ENCODE results near the gene SSBP4.

Gene SSBP4

DNA sequence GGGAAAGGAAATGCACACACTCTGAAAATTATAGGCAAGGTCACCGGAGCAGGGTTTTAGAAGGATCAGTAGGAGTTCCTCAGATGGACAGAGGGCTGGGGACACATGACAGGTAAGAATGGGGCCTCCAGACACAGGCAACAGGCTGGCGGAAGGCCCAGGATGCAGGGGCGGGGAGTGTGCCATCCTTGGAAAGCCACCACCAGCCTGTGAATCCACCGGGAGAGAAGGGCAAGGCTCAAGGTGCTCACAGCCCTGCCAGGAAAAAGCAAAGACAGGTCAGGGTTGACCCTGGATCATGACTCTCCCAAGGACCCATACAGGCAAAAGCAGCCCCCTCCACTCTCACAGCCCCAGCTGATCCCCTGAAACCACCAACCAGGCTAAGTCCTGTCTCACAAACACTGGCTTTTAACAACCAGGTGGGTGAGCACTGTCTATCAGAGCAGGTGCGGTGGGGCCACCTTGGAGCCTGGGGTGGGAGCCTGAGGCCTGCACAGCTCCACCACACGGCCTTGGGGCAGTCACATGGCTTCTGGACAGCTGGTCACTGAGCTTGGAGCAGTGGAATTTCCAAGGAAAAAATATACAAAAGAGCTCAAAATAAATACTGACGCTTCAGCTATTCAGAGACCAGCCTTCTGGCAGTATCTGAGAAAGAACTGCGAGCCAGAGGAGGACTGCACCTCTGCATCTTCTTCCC is 54.0 kb downstream of the SSBP4 start:
- no peak for DNase-seq

DNA sequence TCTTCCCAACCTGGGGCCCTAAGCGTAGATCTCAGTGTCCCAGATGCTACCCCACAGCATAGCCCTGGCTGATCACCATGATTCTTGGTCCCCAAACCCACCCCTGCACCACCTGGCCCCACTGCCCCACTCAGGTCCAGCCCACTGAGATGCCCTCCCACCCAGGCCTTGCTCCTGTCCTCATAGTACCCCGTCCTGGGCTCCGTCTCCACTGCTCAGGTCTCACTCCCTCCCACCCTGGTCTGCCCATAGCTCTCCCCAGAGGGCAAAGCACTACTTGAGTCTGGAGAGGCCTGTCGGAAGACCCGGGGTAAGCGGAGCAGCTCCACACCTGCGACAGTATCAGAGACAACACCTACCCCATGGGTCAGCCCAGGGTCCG is 54.5 kb downstream of the SSBP4 start:
- no peak for DNase-seq

DNA sequence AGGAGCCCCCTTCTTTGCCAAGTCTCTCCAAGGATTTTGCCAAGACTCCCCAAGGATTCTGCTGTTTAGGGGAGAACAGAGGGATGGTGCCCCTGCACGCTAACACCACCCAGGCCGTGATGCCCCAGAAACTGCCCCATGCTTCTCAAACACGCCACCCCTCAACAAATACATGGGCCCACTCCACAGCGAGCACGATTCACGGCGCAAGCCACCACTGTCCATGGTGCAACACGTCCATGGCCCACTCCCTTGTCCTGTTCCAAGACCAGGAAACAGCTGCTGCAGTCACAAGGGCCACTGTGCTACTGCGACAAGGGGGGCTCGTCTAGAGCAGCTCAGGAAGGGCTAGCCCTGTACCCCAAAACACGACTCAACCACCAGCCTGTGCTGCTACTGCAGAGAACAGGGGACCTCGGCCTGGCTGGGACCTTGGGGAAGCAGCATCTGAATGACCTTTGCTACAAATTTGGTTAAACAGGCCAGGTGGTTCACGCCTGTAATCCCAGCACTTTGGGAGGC is 55.2 kb downstream of the SSBP4 start:
- no peak for DNase-seq

DNA sequence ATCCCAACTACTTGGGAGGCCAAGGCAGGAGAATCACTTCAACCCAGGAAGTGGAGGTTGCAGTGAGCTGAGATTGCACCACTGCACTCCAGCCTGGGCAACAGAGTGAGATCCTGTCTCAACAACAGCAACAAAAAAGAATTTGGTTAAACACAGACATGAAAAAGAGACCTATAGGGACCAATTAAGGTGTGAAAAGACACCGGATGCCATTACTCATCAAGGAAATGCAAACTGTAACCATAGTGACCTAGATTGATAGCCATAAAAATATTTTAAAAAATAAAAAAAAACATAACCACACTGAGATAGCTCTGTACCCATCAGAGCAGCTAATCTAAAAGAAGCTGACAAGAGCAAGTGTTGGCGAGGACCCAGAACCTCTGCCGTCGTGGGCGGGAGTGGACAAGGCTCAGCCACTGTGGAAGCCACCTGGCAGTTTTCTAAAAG is 55.8 kb downstream of the SSBP4 start:
- DNase-seq = peak; percentile 83

DNA sequence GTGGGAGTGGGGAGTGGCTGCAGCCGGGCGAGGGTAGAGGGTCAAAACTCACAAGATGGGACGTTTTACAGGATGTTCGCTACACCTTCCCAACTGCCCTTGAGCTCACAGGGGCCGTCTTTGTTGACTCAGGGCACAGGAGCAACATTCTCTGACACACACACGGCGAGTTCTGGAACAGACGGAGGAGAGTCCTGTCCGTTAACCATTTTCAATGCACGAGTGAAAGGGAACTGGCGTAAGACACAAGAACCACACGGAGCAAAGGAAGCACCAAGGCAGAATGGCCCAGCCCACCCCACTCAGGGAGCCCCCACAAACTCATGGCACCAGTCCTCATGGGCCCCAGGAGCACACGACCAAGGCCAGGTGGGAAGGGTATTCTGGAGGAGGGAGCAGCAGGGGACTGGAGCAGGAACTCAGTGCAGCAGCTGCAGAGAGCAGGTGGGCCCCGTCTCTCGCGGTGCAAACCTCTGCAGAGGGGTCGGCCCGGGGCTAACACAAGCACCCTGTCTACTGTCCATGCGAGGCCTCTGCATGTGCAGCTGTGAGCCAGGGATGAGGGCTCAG is 56.6 kb downstream of the SSBP4 start:
- DNase-seq = no peak

DNA sequence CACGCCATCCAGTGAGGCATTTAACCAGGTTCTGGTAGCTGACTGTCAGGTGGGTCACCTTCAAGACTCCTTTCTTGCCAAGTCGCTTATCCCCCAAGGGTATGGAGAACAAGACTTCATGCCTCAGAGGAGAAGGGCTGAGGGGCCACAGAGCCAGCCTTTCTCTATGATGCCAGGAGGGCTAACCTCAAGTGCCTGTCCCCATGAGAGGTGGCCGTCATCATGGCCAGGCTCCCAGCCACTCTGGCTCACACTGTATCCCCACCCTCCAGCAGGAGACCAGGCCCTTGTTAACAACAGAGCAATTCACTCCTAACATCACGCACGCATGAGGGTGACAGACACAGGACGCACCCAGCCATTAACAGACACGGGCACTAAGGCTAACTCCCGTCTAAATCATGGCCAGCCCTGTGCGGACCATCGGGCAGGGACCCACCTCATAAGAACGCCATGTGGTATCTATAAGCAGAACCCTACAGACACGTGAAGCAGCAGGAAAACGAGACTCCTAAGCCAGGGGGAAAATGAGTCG is 57.4 kb downstream of the SSBP4 start:
- no peak for DNase-seq

DNA sequence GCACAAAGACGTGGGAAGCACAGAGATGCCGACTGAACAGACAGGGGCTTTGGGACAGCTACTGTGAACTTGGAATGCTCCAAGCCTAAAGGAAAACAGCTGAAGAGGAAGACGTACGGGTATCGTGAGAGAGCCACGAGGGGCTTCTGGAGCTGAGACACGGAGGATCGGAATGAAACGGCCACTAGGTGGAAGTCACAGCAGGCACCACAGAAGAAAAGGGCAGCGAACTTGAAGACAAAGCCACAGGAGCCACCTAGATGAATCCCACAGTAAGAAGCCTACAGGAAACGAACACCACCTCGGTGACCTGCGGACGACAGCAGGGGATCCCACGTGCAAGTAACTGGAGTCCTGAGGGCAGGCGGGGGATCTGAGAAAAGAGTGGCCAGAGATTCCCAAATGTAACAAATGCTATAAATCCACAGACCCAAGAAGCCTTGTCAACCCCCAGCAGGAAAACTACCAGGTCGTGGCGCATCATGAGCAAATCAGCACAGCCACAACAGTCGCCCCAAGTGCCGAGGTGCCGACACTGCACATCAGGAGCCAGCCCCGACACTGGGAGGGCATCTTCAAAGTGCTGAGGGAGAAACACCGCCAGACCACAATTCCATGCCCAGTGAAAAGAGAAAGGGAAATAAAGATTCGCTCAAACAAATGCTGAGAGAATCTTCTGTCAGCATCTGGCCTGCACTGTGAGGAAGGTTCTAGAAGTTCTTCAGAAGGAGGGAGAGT is 58.0 kb downstream of the SSBP4 start:
- no peak for DNase-seq

DNA sequence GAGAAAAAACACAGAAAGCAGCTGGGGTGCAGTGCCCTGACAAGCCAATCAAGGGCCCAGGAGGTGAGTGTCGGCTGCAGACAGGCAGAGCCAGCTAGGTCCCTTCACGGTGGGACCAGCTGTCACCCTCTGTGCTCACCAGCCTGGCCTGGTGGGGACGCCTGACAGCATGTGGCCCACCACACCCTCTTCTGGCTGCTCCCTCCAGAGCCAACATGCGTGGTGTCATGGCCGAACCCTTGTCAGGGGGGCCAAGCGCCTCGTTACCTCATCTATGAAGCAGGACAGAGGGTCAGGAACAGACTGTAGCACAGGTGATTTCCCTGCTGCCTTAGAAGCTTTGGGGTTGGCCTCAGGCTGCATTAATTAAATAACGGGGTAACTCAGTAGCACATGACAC is 58.8 kb downstream of the SSBP4 start:
- DNase-seq = no peak

DNA sequence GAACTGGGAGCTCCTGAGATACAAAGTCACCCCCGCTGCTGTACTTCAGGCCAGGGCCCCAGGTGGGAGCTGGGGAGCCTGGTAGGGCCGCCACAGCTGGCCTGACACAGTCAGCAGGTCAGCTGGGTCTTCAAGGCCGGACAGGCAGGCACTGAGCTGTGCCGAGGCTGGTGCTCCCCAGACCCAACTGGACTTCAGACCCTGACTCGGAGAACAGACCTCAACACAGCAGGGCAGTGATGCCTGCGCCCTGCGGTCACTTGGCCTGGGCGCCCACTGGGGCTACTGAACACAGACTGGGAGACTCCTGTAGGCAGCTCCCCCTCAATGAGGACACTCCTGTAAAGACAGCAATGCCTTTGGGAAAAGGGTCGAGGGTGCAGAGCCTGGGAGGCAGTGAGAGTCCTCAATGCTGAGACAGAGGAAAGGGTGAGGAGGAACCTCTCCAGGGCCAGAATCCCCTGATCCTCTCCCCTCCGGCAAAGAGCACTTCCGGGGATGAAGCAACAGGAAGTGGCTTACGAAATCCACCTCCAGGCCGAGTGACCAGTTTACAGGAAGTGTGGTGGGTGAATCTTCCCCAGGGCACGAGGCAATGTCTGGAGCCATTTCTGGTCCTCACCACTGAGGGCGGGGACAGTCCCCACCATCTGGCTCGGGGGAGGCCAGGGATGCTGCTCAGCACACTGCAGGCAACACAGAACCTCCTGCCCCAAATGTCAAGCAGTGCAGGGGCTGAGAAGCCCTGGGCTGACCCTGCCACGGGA is 59.5 kb downstream of the SSBP4 start:
- DNase-seq = peak; percentile 70

DNA sequence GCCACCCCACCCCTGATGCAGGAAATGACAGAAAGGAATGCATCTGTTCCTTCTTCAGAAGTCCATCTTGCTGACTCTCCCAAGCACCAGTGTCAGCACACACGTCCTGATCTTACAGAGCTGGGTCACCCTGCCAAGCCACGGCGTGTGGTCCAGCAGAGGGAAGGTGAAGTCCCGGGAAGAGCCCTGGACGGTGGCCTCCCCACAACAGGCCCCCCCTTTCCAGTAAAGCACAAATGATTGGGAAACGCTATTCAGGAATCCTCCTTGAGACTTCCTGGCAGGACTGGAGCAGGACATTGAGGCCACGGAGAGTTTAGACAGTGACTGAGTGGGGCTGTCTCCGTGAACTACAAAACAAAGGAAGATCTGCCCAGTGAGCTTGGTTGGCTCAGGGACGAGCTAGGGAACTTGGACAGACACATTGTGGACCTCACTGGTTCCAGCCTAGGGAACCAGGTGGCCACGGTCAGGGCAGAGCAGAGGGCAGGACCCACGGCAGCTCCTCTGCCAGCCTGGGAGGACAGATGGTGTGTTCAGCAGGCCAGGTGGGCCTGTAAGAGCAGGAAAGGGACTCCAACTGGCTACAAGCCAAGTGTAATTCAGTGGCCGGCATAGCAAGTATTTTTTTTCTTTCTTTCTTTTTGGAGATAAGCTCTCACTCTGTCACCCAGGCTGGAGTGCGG is 61.0 kb downstream of the SSBP4 start:
- no peak for DNase-seq

DNA sequence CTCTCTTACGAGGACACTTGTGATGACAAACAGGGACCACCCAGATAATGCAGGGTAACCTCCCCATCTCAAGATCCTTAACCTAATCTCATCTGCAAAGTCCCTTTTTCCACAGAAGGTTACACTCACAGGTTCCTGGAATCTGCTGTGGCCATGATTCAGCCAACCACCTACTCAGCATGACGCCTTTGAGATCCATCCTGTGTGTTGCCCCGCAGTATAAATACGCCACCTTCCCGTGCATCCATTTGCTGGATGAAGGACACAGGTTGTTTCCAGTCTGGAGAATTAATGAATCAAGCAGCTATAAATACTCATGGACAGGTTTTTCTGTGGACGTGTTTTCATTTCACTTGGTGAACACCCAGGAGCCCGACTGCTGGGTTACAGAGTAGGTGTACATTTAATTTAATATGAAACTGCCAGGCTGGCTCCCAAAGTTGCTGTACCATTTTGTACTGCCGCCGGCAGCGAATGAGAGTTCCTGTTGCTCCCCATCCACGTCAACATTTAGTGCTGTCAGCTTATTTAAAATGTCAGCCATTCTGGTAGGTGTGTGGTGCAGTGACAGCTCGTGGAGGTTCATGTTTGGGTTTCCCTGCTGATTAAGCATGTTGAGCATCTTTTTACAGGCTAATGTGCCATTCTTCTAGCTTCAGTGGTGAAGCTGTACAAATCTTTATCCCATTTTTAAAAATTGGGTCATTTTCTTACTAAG is 62.5 kb downstream of the SSBP4 start:
- no peak for DNase-seq

DNA sequence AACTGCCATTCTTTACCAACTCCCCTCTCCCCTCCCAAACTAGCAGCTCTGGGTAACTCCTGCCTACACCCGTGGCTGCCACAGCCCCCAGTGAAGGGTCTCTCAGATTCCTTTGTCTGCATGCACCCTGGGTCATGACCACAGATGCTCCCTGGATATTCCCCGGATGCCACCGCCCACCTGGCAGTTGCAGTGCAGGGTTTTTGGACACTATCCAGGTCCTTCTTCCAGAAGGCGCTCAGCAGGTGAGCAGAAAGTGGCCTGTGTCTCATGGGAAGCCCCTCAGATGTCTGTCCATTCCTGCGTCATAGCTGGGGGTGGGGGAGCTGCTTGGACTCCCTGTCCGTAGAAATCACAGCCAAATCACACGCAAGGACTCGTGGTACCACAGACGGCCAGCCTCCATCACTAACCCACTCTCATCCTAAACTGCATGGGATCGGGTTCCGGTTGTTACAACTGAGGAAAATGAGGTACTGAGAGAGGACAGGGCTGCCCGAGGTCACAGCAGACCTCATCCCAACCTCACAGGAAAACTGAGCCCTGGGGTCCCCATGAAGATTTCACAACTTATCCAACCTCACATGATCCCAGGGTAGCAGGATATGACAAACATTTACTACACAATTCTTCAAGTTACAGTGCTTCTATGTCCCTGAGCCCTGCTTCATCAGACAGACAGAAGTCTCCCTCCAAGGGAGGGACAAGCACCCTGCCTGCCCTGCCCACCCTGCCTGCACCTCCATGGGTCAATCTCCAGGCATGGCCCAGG is 64.1 kb downstream of the SSBP4 start:
- DNase-seq = no peak
